ENCODE results near the gene AKT1S1.

GRCh38 chr19:49847731-49848696 is 29.1 kb downstream of the AKT1S1 start:
- TF ChIP-seq CTCF (IDR thresholded peaks at IDR 0.05), result no peak
- no peak for TF ChIP-seq POLR2A (IDR thresholded peaks at IDR 0.05)
